Parathyroid adenoma (tissue), 2 donors: Measurements from ENCODE around the gene RTKN2.

Source experiments
- H2AFZ ChIP-seq: fragments of 300-600 bp; sonication (generic); one replicate; pipeline ENCODE4 v1.7.0; 2017; ENCODE audit warnings: antibody characterized with exemption, mild to moderate bottlenecking
- H3K27ac ChIP-seq: fragments of 300-600 bp; sonication (generic); one replicate; pipeline ENCODE4 v1.7.0; 2017
- H3K27me3 ChIP-seq: fragments of 300-600 bp; sonication (generic); one replicate; pipeline ENCODE4 v1.7.0; 2017; ENCODE audit warnings: low read length; ENCODE audit not compliant: control insufficient read depth, insufficient read depth
- H3K36me3 ChIP-seq: fragments of 300-600 bp; sonication (generic); one replicate; pipeline ENCODE4 v1.7.0; 2017; ENCODE audit warnings: low read length; ENCODE audit not compliant: control insufficient read depth, insufficient read depth
- H3K4me1 ChIP-seq: fragments of 300-600 bp; sonication (generic); one replicate; pipeline ENCODE4 v1.7.0; 2017; ENCODE audit warnings: control low read depth
- H3K4me2 ChIP-seq: fragments of 300-600 bp; sonication (generic); one replicate; pipeline ENCODE4 v1.7.0; 2017; ENCODE audit warnings: low read length
- H3K4me3 ChIP-seq: fragments of 300-600 bp; sonication (generic); one replicate; pipeline ENCODE4 v1.7.0; 2017; ENCODE audit warnings: low read depth, low read length
- H3K79me2 ChIP-seq: fragments of 300-600 bp; sonication (generic); one replicate; pipeline ENCODE4 v1.7.0; 2017; ENCODE audit warnings: control low read depth
- H3K9ac ChIP-seq: fragments of 300-600 bp; sonication (generic); one replicate; pipeline ENCODE4 v1.7.0; 2017; ENCODE audit warnings: mild to moderate bottlenecking
- H3K9me3 ChIP-seq: fragments of 300-600 bp; sonication (generic); one replicate; pipeline ENCODE4 v1.7.0; 2017; ENCODE audit warnings: low read length; ENCODE audit not compliant: control insufficient read depth
- TF ChIP-seq, protein P1 (sequence below): fragments of 300-600 bp; sonication (generic); IDR thresholded peaks from one replicate; pipeline ENCODE4 v1.7.0; 2017; ENCODE audit warnings: antibody characterized with exemption, mild to moderate bottlenecking
- donor health status: primary hyperparathyroidism.

Gene RTKN2

DNA sequence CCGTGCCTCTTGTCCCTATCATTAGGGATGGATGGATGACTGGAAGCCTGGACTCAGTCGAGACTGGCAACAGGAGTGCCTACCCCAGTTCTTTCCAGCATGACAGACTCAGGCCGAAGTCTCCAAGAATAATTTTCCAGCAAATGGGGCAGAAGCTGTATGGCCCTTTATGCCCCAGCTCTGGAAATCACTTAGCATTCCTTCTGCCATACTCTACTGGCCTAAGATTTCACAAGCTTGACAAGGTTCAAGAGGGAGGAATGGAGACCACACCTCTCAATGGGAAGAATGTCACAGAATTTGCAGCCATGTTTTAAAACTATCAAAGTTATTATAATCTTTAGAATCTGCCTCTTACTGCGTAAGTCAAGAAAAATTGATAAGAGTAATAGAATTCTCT, 39.0 kb upstream of the RTKN2 start:
- Histone ChIP-seq H3K27ac (no peak overlapping the region), H3K79me2 (no peaks in the 10 kb centered on the region), H3K36me3 (no peaks in the 10 kb centered on the region), H3K4me1 (no peaks in the 10 kb centered on the region), H3K9ac (no peak overlapping the region), H3K27me3 (no peaks in the 10 kb centered on the region), H3K9me3 (no peaks in the 10 kb centered on the region), H3K4me2 (no peak overlapping the region), H2AFZ (no peak overlapping the region), H3K4me3 (no peak overlapping the region)
- TF ChIP-seq, protein P1, sequence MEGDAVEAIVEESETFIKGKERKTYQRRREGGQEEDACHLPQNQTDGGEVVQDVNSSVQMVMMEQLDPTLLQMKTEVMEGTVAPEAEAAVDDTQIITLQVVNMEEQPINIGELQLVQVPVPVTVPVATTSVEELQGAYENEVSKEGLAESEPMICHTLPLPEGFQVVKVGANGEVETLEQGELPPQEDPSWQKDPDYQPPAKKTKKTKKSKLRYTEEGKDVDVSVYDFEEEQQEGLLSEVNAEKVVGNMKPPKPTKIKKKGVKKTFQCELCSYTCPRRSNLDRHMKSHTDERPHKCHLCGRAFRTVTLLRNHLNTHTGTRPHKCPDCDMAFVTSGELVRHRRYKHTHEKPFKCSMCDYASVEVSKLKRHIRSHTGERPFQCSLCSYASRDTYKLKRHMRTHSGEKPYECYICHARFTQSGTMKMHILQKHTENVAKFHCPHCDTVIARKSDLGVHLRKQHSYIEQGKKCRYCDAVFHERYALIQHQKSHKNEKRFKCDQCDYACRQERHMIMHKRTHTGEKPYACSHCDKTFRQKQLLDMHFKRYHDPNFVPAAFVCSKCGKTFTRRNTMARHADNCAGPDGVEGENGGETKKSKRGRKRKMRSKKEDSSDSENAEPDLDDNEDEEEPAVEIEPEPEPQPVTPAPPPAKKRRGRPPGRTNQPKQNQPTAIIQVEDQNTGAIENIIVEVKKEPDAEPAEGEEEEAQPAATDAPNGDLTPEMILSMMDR: no peak

DNA sequence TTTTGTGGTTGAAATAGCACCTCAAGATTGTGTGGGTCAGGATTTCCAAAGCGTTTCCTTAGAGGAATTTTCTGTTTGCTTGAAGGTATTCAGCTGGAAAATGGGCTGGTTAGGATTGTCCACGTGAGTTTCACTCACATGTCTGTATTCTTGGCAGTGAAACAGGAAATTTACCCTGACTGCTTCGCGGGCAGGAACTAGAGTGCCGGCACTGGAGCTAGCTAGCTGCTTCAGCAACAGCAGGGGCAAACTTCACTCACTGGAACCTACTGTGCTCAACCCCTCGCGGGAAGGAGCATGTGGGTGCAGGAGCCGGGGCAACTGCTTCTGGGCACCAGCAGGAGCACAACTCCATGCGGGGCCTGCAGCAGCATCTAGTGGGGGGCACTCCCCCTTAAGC, 38.0 kb upstream of the RTKN2 start:
- no peak overlapping the region for H3K4me3 ChIP-seq
- no peaks in the 10 kb centered on the region for H3K36me3 ChIP-seq
- H3K9me3 ChIP-seq: no peaks in the 10 kb centered on the region
- no peak overlapping the region for H3K9ac ChIP-seq
- H3K4me1 ChIP-seq: no peaks in the 10 kb centered on the region
- no peak overlapping the region for H2AFZ ChIP-seq
- no peaks in the 10 kb centered on the region for H3K27me3 ChIP-seq
- H3K4me2 ChIP-seq: no peak overlapping the region
- TF ChIP-seq, protein P1: no peak
- no peak overlapping the region for H3K27ac ChIP-seq
- H3K79me2 ChIP-seq: no peaks in the 10 kb centered on the region

DNA sequence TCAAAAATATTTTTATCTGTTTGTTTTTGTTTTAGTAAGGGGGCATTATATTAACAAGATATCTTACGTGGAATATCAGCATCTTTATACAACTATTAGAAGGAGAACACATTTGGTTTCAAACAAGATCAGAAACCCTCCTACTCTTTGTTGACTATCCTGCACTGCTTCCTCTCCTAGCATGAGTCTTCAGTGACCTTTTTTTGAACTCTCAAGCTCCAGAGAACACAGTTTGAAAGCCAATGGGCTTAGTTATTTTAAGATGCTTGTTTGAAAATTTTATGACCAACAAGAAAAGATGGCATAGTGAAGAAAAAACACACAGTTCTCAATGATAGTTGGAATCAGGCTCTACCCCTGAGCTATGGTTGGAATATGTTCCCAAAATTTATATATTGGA, 37.2 kb upstream of the RTKN2 start:
- Histone ChIP-seq H3K4me1 (no peaks in the 10 kb centered on the region), H3K4me3 (no peak overlapping the region), H3K27me3 (no peaks in the 10 kb centered on the region), H3K36me3 (no peaks in the 10 kb centered on the region), H3K27ac (no peak overlapping the region), H3K79me2 (no peaks in the 10 kb centered on the region), H3K4me2 (no peak overlapping the region), H3K9me3 (no peaks in the 10 kb centered on the region), H2AFZ (no peak overlapping the region), H3K9ac (no peak overlapping the region)
- TF ChIP-seq, protein P1: no peak

DNA sequence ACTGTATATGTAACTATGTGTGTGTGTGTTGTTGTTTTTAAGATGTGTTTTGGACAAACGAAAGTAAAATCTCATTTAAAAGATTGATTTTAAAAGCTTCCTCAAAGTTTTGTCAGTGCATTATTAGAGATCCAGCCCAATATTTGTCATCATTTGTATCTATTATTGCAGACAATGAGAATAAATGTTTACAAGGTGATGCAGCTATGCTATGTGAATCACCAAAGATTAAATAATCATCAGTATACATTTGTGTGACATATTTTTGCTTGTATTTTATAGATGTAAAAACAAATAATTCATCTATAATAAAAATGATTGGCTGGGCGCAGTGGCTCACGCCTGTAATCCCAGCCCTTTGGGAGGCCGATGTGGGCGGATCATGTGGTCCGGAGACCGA, 35.3 kb upstream of the RTKN2 start:
- H3K27ac ChIP-seq: no peak overlapping the region
- TF ChIP-seq, protein P1: no peak

DNA sequence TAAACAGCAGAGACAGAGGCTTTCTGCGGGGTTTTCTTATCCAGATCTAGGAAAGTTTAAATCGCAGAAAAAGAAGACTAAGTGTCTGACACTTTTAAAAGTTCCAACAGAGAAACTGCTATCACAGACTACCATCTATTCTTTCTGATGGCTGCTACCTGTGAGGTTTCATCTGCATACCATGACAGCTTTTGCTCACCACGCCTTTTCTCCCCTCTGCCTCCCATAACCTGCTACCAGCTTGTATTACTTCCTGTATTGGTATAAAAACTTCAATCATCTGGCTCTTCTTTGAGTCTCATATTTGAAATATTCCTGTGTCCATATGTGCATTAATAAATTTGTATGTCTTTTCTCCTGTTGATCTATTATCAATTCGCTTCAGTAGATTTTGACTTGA, 34.1 kb upstream of the RTKN2 start:
- no peaks in the 10 kb centered on the region for H3K36me3 ChIP-seq
- no peaks in the 10 kb centered on the region for H3K9me3 ChIP-seq
- H3K79me2 ChIP-seq: no peaks in the 10 kb centered on the region
- no peak overlapping the region for H3K9ac ChIP-seq
- H3K27me3 ChIP-seq: no peaks in the 10 kb centered on the region
- H3K4me3 ChIP-seq: no peak overlapping the region
- no peak overlapping the region for H3K27ac ChIP-seq
- H2AFZ ChIP-seq: no peak overlapping the region
- H3K4me1 ChIP-seq: no peaks in the 10 kb centered on the region
- H3K4me2 ChIP-seq: no peak overlapping the region
- TF ChIP-seq, protein P1: no peak

More for the DNA sequence above, 35.3 kb upstream of the RTKN2 start:
- H3K4me2 ChIP-seq: no peak overlapping the region
- no peak overlapping the region for H3K4me3 ChIP-seq
- H3K9me3 ChIP-seq: no peaks in the 10 kb centered on the region
- no peaks in the 10 kb centered on the region for H3K36me3 ChIP-seq
- no peak overlapping the region for H3K9ac ChIP-seq
- no peaks in the 10 kb centered on the region for H3K27me3 ChIP-seq
- no peaks in the 10 kb centered on the region for H3K79me2 ChIP-seq
- no peaks in the 10 kb centered on the region for H3K4me1 ChIP-seq
- H2AFZ ChIP-seq: no peak overlapping the region
